Trophoblast cell (in vitro differentiated cells and primary cell): Measurements from ENCODE around the gene GFM2.
"Not testable (repeated sequence)": the region's sequence is repeated elsewhere in the genome, so short reads cannot be mapped to it uniquely, and the experiment has no call there.

Experiments used
- DNase-seq, 2 donors: peaks; one replicate each; pipeline ENCODE4 v3.0.0-alpha.2; 2016
- H2AFZ ChIP-seq: 2 replicates; pipeline ENCODE4 v1.6.1; 2013; ENCODE audit warnings: low read length, moderate library complexity, mild to moderate bottlenecking; ENCODE audit not compliant: insufficient read depth, poor library complexity
- H2AK5ac ChIP-seq: 2 replicates; pipeline ENCODE4 v1.6.1; 2013; ENCODE audit warnings: mild to moderate bottlenecking, low read length
- H2BK120ac ChIP-seq: 2 replicates; pipeline ENCODE4 v1.6.1; 2013; ENCODE audit warnings: low read length, mild to moderate bottlenecking, moderate library complexity; ENCODE audit not compliant: insufficient read depth, poor library complexity
- H2BK12ac ChIP-seq: 2 replicates; pipeline ENCODE4 v1.6.1; 2013; ENCODE audit warnings: mild to moderate bottlenecking, low read length, moderate library complexity
- H2BK5ac ChIP-seq: 2 replicates; pipeline ENCODE4 v1.6.1; 2013; ENCODE audit warnings: low read length, low read depth, moderate library complexity, mild to moderate bottlenecking; ENCODE audit not compliant: poor library complexity
- H3K14ac ChIP-seq: 2 replicates; pipeline ENCODE4 v1.6.1; 2013; ENCODE audit warnings: mild to moderate bottlenecking, low read length
- H3K18ac ChIP-seq: 2 replicates; pipeline ENCODE4 v1.6.1; 2013; ENCODE audit warnings: mild to moderate bottlenecking, low read length
- H3K23ac ChIP-seq: 2 replicates; pipeline ENCODE4 v1.6.1; 2013; ENCODE audit warnings: low read length
- H3K27ac ChIP-seq: 2 replicates; pipeline ENCODE4 v1.5.1; 2013; ENCODE audit warnings: low read depth, mild to moderate bottlenecking, inconsistent platforms, low read length, moderate library complexity
- H3K27me3 ChIP-seq: 2 replicates; pipeline ENCODE4 v1.6.1; 2013; ENCODE audit warnings: inconsistent platforms, mild to moderate bottlenecking, low read length, moderate library complexity; ENCODE audit not compliant: insufficient read depth
- H3K36me3 ChIP-seq, 2 experiments: 1 replicate in 1 of 2; 2 replicates in 1 of 2; pipeline ENCODE4 v1.6.1; 2013; ENCODE audit warnings: low read length in 2 of 2, mild to moderate bottlenecking in 2 of 2, moderate library complexity in 1 of 2; ENCODE audit not compliant: insufficient read depth in 2 of 2, control insufficient read depth in 1 of 2
- H3K4ac ChIP-seq: 2 replicates; pipeline ENCODE4 v1.6.1; 2013; ENCODE audit warnings: low read depth, mild to moderate bottlenecking, low read length, moderate library complexity
- H3K4me1 ChIP-seq, 2 experiments: 1 replicate in 1 of 2; 2 replicates in 1 of 2; pipeline ENCODE4 v1.6.1; 2013; ENCODE audit warnings: low read length in 2 of 2, mild to moderate bottlenecking in 2 of 2, moderate library complexity in 1 of 2; ENCODE audit not compliant: insufficient read depth in 2 of 2, control insufficient read depth in 1 of 2
- H3K4me2 ChIP-seq: 2 replicates; pipeline ENCODE4 v1.6.1; 2013; ENCODE audit warnings: inconsistent platforms, mild to moderate bottlenecking, low read length, moderate library complexity
- H3K4me3 ChIP-seq: 2 replicates; pipeline ENCODE4 v1.5.1; 2013; ENCODE audit warnings: mild to moderate bottlenecking, low read depth, low read length, inconsistent platforms
- H3K79me1 ChIP-seq: one replicate; pipeline ENCODE4 v1.6.1; 2013; ENCODE audit warnings: low read length
- H3K79me2 ChIP-seq: 2 replicates; pipeline ENCODE4 v1.6.1; 2013; ENCODE audit warnings: low read length, mild to moderate bottlenecking; ENCODE audit not compliant: control insufficient read depth, insufficient read depth, poor library complexity
- H3K9ac ChIP-seq: 2 replicates; pipeline ENCODE4 v1.6.1; 2013; ENCODE audit warnings: mild to moderate bottlenecking, low read length
- H3K9me3 ChIP-seq: 2 replicates; pipeline ENCODE4 v1.6.1; 2013; ENCODE audit warnings: low read depth, mild to moderate bottlenecking, control low read depth, inconsistent platforms, low read length; ENCODE audit not compliant: insufficient read depth
- H4K12ac ChIP-seq: 2 replicates; pipeline ENCODE4 v1.6.1; 2013; ENCODE audit warnings: low read depth, mild to moderate bottlenecking, low read length, moderate library complexity
- H4K8ac ChIP-seq: 2 replicates; pipeline ENCODE4 v1.6.1; 2013; ENCODE audit warnings: low read depth, mild to moderate bottlenecking, low read length, moderate library complexity
- H4K91ac ChIP-seq: one replicate; pipeline ENCODE4 v1.6.1; 2013; ENCODE audit warnings: low read depth, mild to moderate bottlenecking, low read length, moderate library complexity
- WGBS: extraction: QIAGEN DNeasy Blood & Tissue Kit; methylation state at CpG from one replicate; pipeline ENCODE4 v1.1.7; 2013; ENCODE audit warnings: missing lambda C conversion rate; ENCODE audit not compliant: insufficient read length, insufficient coverage; ENCODE audit errors: extremely low coverage; 5-methylcytosine and 5-hydroxymethylcytosine counted together

GFM2 gene

DNA sequence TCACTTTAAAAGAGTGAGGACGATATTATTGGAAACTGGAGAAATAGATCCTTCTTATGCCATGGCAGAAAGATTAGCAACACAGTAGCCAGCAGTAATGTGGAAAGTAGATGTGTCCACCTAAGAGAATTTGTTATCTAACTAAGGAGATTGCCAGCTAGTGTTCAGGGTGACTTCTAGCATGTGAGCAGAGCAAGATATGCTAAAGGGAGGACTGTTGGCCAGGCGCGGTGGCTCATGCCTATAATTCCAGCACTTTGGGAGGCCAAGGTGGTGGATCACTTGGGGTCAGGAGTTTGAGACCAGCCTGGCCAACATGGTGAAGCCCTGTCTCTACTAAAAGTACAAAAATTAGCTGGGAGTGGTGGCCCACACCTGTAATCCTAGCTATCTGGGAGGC, 87.6 kb downstream of the GFM2 start:
- not testable (repeated sequence) for H3K18ac ChIP-seq, H2BK5ac ChIP-seq, H4K8ac ChIP-seq, H3K36me3 ChIP-seq, H3K79me2 ChIP-seq, H3K4me2 ChIP-seq, H3K27me3 ChIP-seq, DNase-seq, H3K4ac ChIP-seq, H4K12ac ChIP-seq, H3K4me1 ChIP-seq, H3K79me1 ChIP-seq, H3K9ac ChIP-seq, H3K27ac ChIP-seq, H3K9me3 ChIP-seq, H2BK120ac ChIP-seq, H2BK12ac ChIP-seq, H3K4me3 ChIP-seq, H2AK5ac ChIP-seq, H3K23ac ChIP-seq, H2AFZ ChIP-seq, H3K14ac ChIP-seq, H4K91ac ChIP-seq
- no CpG with 5 or more reads among the region's 3 CpGs for WGBS

DNA sequence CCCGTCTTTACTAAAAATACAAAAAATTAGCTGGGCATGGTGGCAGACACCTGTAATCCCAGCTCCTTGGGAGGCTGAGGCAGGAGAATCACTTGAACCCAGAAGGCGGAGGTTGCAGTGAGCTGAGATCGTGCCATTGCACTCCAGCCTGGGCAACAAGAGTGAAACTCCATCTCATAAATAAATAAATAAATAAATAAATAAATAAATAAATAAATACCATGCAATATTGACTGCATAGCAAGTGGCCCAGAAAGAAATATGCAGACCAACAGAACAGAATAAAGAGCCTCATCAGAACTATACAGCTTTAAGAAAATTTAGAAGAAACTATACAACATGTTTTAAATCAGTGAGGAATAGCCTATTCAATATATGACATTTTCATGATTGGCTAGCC, 88.8 kb downstream of the GFM2 start:
- not testable (repeated sequence) for H3K9me3 ChIP-seq, DNase-seq, H2BK12ac ChIP-seq, H3K14ac ChIP-seq, H3K27ac ChIP-seq, H3K23ac ChIP-seq, H3K9ac ChIP-seq, H2BK120ac ChIP-seq, H4K12ac ChIP-seq, H3K4me2 ChIP-seq, H3K4me3 ChIP-seq, H2BK5ac ChIP-seq, H3K79me1 ChIP-seq, H2AK5ac ChIP-seq, H3K4me1 ChIP-seq, H3K79me2 ChIP-seq, H4K91ac ChIP-seq, H3K4ac ChIP-seq, H3K27me3 ChIP-seq, H3K36me3 ChIP-seq, H2AFZ ChIP-seq, H3K18ac ChIP-seq, H4K8ac ChIP-seq
- WGBS: no CpG with 5 or more reads among the region's 3 CpGs

DNA sequence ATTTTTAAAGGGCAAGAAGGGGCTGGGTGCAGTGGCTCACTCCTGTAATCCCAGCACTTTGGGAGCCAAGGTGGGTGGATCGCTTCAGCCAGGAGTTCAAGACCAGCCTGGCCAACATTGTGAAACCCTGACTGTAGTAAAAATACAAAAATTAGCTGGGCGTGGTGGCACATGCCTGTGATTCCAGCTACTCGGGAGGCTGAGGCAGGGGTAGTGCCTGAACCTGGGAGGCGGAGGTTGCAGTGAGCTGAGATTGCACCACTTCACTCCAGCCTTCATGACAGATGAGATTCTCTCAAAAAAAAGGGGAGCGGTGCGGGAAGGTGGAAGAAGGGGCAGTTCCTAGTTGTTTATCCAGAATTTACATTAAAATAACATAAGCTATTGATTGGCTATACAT, 90.5 kb downstream of the GFM2 start:
- H3K27ac ChIP-seq, H3K27me3 ChIP-seq, H2AK5ac ChIP-seq, H3K4me3 ChIP-seq, H3K14ac ChIP-seq, H3K79me2 ChIP-seq, H3K9ac ChIP-seq, H3K18ac ChIP-seq, H4K12ac ChIP-seq, H3K9me3 ChIP-seq, H3K4me1 ChIP-seq, H3K79me1 ChIP-seq, H3K36me3 ChIP-seq, H4K91ac ChIP-seq, H4K8ac ChIP-seq, H3K4ac ChIP-seq, H2AFZ ChIP-seq, H2BK120ac ChIP-seq, H3K4me2 ChIP-seq, H2BK12ac ChIP-seq, H2BK5ac ChIP-seq, H3K23ac ChIP-seq: not testable (repeated sequence)
- DNase-seq: peak in 1 of 2 donors; percentile 70
- WGBS: no CpG with 5 or more reads among the region's 6 CpGs

DNA sequence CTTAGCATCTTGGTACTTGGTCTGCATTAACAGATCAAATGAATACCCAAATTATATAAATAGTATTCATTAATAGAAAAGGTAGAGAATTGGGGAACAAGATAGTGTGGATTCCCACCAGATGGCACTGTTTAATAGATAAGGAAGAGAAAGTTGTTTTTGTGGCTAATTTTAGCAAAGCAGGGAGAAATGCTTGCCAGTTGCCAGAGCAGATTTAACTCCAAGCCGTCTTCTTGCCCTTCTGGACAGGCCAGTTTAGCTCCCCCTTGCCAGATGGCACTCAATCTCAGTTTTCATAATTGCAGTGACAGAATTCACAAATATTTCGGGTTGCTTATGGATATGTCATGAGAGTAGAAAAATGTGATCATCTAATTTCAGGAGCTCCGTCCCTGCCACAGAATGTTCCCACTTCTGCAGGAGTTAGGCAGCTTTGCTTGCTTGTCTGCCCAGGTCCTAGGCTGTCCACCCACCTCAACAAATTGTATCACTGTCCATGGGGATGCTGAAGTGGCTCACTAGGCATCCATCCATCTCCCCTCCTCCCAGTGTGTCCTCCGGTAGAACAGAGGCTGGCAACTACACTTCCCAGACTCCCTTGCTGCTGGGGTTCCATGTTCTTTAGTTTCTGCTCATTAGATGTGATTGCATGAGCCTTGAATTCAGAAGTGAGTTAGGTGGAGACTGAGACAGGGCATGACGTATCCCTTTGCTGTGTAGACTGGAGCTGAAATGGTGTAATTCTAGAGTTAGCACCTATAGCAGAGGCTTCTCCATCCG, 93.7 kb downstream of the GFM2 start:
- Histone ChIP-seq H4K8ac (no peak overlapping the region), H4K12ac (no peak overlapping the region), H3K4me3 (no peak overlapping the region), H3K23ac (no peak overlapping the region), H3K14ac (no peak overlapping the region), H3K4me1 (no peaks in the 10 kb centered on the region), H3K4me2 (no peak overlapping the region), H2AK5ac (no peak overlapping the region), H2AFZ (no peak overlapping the region), H3K9me3 (no peaks in the 10 kb centered on the region), H3K18ac (no peak overlapping the region), H3K27me3 (no peaks in the 10 kb centered on the region), H3K27ac (no peak overlapping the region), H3K36me3 (no peaks in the 10 kb centered on the region), H3K79me1 (no peaks in the 10 kb centered on the region), H3K79me2 (no peaks in the 10 kb centered on the region), H2BK5ac (no peak overlapping the region), H2BK12ac (no peak overlapping the region), H2BK120ac (no peak overlapping the region), H3K4ac (no peak overlapping the region), H3K9ac (no peak overlapping the region), H4K91ac (no peak overlapping the region)
- no CpG with 5 or more reads among the region's 6 CpGs for WGBS
- peak in 1 of 2 donors; percentile 56 for DNase-seq
